Esophagus squamous epithelium (tissue), 4 donors: ENCODE data around the gene CLIC4.

ENCODE experiments used
- CTCF ChIP-seq, 6 experiments: fragments of 450-650 bp in 4 of 6; fragments of 200-600 bp in 2 of 6; sonication (generic) in 2 of 6; IDR thresholded peaks; one replicate each; pipeline ENCODE4 v1.5.1; 2016 to 2019; ENCODE audit warnings: antibody characterized with exemption in 6 of 6, mild to moderate bottlenecking in 4 of 6, moderate library complexity in 4 of 6
- POLR2A ChIP-seq, 4 donors: fragments of 450-650 bp; IDR thresholded peaks; one replicate each; pipeline ENCODE4 v1.6.1; 2017; ENCODE audit warnings: antibody characterized with exemption in 4 of 4, mild to moderate bottlenecking in 4 of 4, moderate library complexity in 3 of 4

DNA sequence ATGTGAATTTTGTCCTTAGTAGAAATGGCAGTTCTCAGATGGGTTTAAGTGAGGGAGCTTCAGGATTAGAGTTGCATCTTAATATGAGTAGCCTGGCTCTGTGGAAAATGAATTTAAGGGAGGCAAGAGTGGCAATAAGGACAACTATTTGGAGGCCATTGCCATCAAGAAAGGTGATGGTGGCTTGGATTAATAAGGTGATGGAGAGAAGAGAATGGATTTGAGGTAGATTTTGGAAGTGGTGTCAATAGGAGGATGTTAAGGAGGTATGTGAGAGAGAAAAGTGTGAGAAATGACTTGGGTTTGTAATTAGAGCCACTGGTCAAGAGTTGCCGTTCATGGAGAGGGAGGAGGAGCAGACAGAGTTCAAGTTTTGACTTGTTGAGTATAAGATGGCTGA, 16.3 kb downstream of the CLIC4 start:
- TF ChIP-seq POLR2A (IDR thresholded peaks at IDR 0.05) (no peak), CTCF (IDR thresholded peaks at IDR 0.05) (no peak)
